DMS114 treated with DMSO at 0.1 percent for 48 hours (cell line): ENCODE data around the gene MEGF6.

Source experiments
- DNase-seq: peaks from one replicate; lab custom pipeline; 2025; ENCODE audit not compliant: unreplicated experiment; lab: John Stamatoyannopoulos, UW

MEGF6 gene

DNA sequence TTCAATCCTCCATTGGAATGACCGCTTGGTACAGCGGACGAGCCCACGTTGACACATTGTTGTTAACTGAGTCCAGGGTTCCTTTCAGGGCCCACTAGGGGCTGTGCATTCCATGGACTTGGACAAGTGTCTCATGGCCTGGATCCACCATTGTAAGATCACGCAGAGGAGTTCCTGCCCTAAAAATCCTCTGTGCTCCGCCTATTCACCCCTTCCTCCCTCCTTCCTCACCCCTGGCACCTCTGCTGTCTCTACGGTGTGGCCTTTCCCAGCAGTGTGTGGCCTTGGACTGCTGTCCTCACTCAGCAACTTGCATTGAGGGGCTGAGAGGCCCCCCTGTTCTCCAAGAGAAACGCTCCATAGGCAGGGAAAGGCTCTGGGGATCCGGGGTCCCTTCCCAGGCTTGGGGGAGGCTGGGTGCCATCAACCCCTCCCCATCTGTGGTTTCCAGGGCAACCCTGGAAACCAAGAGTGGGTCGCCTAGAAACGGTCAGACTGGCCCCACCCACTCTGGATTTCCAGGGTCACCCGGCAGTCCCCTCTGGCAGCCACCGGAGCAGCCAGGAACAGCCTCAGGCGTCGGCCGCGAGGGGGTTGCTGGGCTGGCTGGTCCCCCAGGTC lies 50.9 kb downstream of the MEGF6 start:
- no peak for DNase-seq

DNA sequence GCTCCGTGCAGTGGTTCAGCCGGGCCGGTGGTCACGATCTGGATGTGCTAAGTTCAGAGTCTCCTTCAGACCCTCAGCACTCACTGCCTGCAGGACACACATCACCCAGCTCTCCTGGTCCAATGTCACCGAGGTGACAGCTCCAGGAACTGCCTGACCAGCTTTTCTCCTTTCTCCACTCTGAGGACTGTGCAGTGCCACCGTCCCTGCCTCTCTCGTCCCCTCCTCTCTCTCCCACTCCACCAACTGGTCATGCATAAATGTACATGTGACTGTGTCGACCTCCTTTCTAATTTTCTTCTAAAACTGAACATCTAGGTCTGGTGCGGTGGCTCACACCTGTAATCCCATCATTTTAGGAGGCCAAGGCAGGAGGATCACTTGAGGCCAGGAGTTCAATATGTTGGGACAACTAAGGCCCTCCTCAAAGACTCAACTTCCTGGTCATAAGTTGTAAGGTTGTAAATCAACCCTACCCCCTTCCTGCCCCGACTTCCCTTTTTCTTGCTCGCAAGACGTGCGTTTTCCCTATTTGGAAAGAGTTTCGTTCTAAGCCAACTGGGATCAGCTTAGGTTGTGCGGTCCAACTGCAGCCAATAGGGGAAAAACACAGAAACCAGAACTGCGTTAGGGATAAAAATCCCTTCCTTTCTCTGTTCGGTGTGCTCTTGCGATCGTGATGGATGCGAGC lies 53.1 kb downstream of the MEGF6 start:
- DNase-seq, result no peak

DNA sequence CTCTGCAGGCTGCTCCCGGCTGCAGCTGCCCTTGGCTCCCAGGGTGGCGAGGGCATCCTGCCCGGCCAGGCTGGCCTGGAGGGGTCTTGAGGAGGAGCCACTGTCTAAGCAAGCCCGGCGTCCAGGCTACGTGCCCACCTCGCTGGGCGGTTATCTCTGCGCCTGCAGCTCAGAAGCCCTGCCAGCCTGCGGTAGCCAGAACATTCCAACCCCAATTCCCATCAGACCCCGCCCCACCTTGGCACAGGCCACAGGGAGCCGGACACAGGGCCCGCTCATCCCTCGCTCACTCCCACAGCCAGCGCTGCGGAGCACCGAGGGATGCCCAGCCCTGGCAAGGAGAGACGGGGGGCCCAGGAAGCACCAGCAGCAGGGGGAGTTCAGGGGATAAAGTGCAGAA lies 53.9 kb downstream of the MEGF6 start:
- DNase-seq, result no peak

DNA sequence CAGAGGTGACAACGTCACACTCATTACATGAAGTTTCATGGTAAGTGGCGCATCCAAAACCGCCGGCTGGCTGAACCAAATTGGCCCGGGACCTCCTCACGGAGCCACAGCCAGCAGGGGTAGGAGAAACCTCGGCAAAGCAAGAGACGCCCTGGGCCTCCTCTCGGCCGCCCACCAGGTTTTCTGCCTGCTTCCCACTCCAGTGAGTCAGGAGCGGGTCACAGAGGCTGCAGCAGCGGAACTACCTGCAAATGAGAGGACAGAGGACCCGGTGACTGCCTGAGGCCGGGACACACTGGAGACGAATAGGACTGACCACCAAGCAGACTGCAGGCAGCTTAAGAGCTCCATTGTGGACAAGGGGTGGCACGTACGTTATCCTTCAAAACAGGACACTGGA lies 55.0 kb downstream of the MEGF6 start:
- DNase-seq, result no peak

DNA sequence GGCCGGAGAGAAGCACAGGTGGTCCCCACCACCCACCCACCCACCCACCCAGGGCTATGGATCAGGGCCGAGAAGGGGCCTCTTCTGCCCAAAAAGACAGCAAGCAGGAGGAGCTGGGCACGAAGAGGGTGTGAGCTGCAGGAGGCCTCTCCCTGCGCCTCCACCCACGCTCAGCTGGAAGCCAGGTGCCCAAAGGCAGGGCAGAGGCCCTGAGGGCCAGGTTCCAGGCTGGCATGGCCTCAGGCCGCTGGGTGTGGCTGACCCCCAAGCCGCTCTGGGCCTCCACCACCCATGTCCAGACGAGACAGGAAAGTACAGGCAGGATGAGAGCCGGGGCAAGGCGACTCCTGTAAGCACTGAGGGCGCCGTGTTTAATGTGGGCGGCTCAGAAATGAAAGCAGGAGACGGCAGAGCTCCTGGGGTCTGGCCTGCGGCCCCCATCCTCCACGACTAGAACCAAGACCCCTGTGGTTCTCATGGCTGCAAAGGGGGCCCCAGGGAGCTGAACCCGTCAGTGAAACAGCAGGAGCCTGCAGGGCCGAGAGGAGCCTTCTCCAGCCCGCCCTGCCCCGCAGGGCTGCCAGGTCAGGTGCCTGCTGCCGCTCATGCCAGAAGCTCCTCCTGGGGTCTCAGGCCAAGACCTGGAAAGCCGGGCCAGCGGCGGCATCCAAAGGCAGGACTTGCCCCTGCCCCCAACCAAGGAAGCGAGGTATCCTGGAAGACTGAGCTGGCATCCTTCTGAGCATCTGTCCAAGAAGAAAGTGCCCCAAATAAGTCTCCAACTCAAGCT lies 56.0 kb downstream of the MEGF6 start:
- no peak for DNase-seq

DNA sequence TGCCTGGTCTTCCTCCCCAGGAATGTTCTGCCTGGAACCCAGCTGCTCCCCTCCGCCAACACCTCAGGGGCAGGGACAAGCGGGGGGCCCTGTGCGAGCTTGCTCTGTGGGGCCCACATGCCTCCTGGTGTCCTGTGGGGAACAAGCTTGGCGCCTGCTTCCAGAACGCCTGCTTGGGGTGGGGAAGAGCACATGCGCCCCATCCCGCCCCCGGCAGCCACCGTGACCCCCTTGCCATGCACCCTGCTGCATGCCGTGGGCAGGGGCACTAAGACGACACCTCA lies 57.4 kb downstream of the MEGF6 start:
- no peak for DNase-seq

DNA sequence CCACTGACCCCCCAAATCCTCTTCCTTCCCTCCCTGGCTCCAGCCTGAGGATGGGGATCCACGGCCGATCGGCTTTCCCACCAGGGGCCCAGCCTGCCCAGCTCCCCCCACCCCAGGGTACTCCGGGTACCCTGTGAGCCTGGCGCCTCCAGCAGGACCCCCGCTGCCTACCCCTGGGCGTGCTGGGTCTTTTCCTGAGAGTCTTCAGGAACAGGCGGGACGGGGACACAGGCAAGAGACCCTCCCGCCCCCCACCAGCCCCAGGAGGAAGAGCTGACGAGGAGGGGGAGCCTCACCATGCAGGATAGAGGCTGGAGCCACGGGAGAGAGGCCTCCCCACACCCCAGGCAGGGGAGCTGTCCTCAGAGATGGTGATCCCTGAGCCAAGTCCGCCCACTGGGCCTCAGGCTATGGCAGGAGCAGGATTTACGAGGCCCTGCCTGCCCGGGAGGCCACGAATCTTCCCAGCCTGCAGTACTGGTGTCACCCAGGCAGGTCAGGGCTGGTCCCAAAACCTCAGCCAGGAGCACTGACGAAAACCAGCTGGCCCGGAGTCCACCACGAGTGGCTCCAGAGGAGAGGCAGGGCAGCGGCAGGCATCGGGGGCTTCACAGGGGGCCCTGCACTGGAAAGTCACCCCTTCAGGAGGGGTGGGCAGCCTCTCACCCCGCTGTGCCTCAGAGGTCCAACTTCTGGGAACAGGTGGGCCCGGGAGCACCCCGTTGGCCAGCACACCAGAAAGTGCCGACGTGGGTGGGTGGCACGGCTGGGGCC lies 58.0 kb downstream of the MEGF6 start:
- no peak for DNase-seq

DNA sequence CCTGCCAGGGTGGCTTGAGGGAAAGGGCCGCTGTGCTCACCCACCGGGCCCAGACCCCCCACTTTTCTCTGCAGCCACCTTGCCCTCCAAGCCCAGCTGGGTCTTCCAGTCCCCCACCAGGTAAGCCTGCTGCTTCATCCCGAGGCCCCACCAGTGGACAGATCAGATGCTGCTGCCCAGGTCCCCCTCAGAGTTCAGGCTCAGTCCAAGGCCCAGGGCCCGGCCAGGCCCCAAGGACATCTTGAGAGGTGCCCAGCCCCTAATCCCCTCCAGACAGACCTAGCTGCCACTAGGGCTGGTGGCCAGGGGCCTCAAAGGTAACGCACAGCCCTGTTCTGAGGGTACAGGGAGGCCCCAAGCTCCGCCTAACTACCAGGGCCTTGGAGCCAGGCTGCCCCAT lies 58.6 kb downstream of the MEGF6 start:
- no peak for DNase-seq

DNA sequence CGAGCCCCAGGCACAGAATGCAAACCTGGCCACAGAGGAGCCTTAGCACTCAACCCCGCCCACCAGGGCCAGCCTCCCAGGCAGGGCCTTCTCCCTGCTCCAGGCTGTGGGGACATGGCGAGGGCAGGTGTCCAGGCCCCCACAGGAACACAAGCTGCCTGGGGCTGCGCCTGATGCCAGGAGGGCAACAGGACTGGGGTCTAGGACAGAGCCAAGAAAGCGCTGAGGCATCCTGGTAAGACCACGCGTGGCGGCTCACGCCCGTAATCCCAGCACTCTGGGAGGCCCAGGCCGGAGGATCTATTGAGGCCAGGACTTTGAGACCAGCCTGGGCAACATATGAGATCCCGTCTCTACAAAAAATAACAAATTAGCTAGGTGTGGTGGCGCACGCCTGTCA lies 59.1 kb downstream of the MEGF6 start:
- no peak for DNase-seq

DNA sequence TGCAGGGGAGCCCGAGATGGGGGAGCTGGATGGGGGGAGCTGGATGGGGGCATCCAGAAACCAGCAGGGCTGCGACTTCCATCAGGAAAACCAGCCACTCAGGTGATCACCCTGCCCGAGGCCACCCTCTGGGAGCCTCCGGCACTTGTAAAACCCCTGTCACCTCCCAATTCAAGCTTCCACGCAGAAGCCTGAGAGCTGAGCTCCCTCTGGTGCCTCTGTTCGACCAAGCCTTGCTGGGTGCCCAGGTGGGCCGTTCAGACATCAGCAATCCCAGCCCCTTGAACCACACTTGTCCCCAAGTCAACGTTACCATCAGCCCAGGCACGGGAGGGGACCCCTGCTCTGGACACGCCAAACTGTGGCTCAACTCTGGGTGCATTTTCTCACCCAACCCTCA lies 59.6 kb downstream of the MEGF6 start:
- no peak for DNase-seq

DNA sequence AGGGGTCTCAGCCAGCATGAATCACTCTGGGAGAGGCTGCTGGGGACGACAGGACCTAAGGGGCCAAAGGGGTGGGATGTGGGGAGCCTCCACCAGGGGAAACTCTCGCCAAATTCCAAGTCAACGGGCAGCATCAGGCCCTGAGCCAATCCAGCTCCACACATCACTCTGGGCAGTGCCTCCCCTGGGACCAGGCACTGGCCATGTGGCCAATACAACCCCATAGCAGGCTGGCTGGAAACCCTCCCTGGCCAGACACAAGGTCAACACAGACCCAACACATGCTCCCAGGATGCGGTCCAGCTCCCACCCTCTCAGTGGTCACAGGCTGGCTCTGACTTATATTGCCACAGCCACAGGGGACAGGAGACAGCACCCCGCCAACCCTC lies 60.0 kb downstream of the MEGF6 start:
- DNase-seq, result no peak

DNA sequence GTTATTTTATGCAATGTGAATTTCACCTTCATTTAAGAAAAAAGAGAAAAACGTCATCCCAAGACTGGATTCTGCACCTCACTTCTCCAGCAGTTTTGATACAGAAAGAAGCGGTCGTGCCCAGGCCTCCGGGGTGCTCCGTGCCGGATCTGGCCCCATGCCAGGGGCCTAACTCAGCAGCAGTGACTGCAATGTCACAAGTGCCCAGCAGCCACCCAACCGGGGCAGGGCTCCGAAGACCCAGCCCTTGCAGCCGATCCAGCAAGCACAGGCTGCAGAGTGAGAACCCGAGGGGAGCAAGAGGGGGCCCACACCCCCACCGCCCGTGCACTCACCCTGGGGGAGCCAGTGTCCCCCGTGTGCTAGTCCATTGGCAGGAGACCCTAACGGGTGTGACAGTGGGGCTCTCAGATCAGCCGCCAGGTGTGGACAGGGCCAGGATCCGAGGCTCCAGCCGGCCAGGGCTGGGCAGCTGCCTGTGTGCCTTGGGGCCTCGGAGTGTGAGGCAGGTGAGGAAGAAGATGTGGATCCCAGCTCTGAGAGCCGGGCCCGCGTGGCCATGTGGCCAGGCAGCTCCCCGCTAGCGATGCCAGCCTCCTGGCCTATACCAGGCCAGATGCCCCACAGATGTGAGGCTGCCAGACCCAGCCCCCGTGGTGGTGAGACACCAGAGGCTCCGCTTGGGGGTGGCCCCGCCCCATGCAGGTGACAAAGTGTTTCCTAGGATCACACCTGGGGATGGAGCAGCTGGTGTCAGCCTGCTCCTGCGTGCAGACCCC lies 60.6 kb downstream of the MEGF6 start:
- DNase-seq, result no peak

DNA sequence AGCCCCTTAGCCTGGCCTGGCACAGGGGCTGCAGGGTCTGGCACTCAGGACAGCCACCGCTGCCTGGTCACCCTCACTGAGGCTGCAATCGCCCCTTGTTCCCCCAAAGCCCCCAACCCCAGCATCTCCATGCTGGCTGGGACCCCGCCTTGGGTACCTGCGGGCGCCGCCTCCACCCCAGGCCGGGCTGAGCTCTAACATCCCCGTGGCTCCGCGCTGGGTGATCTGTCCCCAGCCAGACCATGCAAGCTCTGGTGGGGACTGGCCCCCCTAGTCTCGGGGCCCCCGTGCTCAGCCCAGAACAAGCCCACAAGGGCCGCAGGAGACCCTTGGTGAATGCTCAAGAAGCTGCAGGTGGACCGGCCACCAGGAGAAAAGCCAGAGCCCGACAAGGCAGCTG lies 62.4 kb downstream of the MEGF6 start:
- DNase-seq, result no peak

DNA sequence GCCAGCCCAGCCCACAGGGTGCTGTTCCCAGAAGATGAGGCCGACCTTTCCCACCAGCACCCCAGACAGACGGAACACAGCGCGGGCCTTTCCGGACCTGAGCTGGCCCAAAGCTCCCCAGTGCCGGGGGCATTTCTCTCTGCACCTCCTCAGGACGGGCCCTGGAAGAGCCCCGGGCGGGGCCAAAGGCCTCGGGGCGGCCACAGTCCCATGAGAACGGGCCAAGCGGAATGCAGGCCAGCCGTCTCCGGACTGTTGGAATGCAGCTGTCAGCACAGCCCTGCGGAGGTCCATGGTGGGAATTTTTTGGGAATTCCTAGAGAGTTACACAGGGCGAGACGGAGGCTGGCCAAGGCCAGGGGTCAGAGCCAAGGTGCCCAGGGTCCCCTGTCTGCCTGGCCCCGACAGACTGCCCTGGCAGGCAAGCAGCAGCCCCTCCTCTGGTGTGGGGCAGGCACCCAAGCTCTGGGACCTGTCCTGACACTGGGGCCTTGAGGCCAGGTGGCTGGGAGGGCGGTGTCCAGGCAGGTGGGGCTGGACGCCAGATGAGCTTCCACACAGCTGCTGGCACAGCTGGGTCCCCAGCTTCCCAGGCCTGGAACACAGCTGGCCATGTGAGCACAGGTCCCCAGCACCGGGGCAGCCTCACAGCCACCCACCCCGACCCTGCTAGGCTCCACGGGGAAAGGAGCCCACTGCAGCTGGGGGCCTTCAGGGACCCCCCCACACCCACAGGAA lies 63.0 kb downstream of the MEGF6 start:
- no peak for DNase-seq

DNA sequence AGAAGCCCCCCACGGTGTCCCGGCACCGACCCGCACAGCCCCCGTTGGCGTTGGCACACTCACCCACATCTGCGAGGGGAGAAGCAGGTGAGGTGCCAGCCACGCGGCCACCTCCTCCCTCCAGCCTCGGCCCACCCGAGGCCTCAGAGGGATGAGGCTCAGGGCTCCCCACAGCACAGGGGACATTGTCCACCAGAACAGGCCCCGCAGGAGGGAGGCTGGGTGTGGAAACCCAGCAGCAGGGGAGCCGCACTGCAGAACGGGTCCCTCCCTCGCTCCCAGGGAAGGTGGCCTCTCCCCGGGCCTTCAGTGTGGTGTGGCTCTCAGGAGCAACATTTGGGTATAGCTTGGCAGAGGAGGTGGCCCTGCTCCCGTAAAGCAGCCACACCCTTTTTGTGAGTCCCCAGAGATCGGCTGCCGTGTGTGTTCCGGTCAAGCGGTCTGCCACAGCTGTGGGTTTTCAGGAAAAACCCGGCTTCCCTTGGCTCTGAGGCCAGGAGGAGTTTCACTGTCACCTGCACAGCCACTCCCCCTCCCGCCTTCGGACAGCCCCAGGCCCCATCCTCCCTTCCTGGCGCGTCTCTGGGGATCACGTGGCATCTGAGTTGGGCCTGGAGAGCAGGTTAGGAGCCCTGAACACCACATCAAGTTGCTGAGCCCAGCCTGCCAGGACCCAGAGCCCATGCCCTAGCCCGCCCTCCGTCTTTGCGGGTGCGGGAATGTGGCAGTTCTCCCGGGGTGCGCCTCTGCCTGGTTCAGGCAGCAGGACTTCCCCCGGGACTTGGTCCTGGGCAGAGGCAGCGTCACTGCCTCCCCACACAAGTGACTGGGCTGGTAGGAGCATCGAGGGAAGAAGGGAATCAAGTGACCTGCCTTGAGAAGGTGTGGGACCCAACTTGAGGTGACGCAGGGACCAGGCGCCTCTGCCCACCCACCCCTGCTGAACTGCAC lies 64.0 kb downstream of the MEGF6 start:
- DNase-seq, result no peak

DNA sequence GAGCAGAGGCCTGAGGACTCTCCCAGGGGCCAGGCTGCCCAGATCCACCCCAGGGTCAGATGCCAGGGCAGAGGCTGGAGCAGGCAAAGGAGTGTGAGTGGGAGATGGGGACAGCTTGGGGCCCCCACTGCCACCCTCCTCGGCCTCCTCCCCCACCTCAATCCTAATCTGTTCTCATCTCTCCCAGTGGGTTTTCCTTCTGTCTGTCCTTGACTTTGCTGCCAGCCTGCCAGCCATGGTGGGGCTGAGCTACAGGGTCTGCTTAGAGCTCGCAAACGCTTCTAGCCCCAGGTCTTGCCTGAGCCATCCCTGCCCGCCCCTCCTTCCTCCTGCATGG lies 65.3 kb downstream of the MEGF6 start:
- DNase-seq, result no peak

DNA sequence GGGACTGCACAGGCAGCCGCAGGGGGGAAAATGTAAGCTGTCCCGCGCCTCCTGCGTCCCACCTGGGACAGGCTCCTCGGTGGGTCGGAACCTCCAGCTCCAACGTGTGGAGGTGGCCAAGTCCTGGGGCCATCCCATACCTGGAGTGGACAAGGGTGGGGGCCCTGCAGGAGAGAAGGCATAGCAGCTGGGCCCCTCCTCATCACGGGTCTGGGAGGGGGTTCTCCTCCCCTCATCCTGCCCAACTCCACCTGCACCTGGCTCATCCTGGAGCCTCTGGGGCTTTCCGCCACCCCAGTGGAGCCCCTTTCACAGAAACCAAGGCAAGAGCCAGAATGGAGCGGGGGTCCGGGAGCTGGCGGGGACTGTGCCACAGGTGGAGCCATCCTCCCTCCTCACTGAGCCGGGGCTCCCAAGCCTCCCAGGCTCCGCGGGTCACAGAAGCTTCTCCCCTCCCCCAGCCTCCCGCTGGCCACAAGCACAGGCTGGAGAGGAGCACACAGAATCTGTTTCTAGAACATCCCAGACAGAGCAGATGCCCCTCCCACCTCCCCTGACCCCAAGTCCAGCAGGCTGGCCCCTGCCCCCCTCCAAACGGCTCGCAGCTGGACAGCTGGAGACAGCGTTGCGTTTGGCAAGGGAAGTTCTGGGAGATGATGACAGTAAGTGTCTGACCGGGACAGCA lies 65.8 kb downstream of the MEGF6 start:
- no peak for DNase-seq

DNA sequence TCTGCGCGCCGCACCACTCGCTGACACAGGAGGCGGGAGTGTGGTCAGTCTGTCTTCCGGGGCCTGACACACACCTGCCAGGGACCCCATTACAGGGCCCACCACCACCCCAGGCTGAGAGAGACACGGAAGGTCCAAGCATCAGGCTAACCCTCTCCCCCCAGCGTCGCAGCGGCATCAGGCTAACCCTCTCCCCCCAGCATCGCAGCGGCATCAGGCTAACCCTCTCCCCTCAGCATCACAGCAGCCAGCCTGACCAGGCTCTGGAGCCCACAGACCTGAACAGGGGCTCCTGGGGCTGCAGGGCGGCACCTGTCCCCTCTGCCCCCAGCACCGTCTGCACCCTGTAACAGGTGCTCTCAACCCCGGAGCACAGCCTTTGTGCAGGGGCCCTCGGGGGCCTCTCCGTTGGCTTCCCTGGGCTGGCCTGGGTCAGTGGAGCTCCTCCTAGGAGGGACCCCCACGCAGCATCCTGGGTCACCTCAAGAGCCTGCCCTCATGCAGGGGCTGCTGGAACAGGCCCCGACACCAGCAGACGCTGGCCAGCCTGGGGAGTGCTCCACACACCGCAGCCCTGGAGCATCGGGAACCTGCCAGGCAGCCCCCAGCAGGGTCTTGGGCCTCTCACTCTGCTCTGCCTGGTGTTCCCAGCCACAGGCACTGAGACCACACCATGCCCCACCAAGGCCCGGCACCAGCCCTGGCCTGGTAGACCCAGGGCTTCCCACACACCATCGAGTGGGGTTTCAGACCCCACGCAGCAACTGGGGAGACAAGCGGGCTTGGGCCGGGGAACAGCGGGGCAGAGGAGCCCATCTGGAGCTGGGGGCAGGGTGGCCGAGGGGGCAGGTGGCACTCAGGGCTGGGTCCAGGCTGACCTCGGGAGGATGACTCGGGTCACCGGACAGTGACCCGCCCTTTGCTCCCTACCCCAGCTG lies 67.0 kb downstream of the MEGF6 start:
- no peak for DNase-seq
